Glutamatergic neuron (in vitro differentiated cells): ENCODE data around the gene ARHGEF6. TPM values are rescaled to one million over a fixed set of nuclear protein-coding genes. Genes with fewer than 3 reads are reported as not detected.

Source experiments
- DNase-seq: peaks from one replicate; pipeline ENCODE4 v3.0.0; 2022
- H3K27ac Mint-ChIP-seq: one replicate; pipeline ENCODE4 v1.8.0; 2020; ENCODE audit warnings: mild to moderate bottlenecking, mixed read lengths, inconsistent platforms; ENCODE audit not compliant: unreplicated experiment
- H3K27me3 Mint-ChIP-seq: one replicate; pipeline ENCODE4 v1.8.0; 2020; ENCODE audit warnings: mild to moderate bottlenecking, moderate library complexity, mixed read lengths, inconsistent platforms; ENCODE audit not compliant: unreplicated experiment
- H3K36me3 Mint-ChIP-seq: one replicate; pipeline ENCODE4 v1.8.0; 2020; ENCODE audit warnings: mild to moderate bottlenecking, mixed read lengths, inconsistent platforms; ENCODE audit not compliant: unreplicated experiment
- H3K4me1 Mint-ChIP-seq: one replicate; pipeline ENCODE4 v1.8.0; 2020; ENCODE audit warnings: mild to moderate bottlenecking, low read depth, mixed read lengths, inconsistent platforms; ENCODE audit not compliant: unreplicated experiment
- H3K4me3 Mint-ChIP-seq: one replicate; pipeline ENCODE4 v1.8.0; 2020; ENCODE audit warnings: mild to moderate bottlenecking, mixed read lengths, inconsistent platforms; ENCODE audit not compliant: unreplicated experiment
- H3K9me3 Mint-ChIP-seq: one replicate; pipeline ENCODE4 v1.8.0; 2020; ENCODE audit warnings: mild to moderate bottlenecking, moderate library complexity, mixed read lengths, inconsistent platforms; ENCODE audit not compliant: unreplicated experiment
- CTCF ChIP-seq: fragments of 200-600 bp; sonication (generic); IDR thresholded peaks from one replicate; pipeline ENCODE4 v1.5.0; 2021; ENCODE audit not compliant: partially characterized antibody, unreplicated experiment
- total RNA-seq: library from RNA; stranded (reverse); fragmentation: NEBNext Ultra II Directional; extraction: Animal tissue kit (Norgen Biotek cat#: 25700); gene quantifications from one replicate; pipeline ENCODE4 v1.2.1, GENCODE V29; 2021; ENCODE audit not compliant: unreplicated experiment

Gene ARHGEF6
- total RNA-seq, 1 donor from 2014 or later: 59.5 TPM

- no peak for TF ChIP-seq CTCF
- peaks cover 2% of the 10 kb centered on the region for H3K4me1 Mint-ChIP-seq
- H3K9me3 Mint-ChIP-seq: no peaks in the 10 kb centered on the region
- H3K27ac Mint-ChIP-seq: no peak overlapping the region
- no peaks in the 10 kb centered on the region for H3K36me3 Mint-ChIP-seq
- H3K4me3 Mint-ChIP-seq: no peak overlapping the region
- DNase-seq: no peak
- no peaks in the 10 kb centered on the region for H3K27me3 Mint-ChIP-seq
Observed at GRCh38 chrX:136629084-136629750, 151.5 kb downstream of the ARHGEF6 start.

- TF ChIP-seq CTCF: no peak
- H3K4me3 Mint-ChIP-seq: no peak overlapping the region
- no peaks in the 10 kb centered on the region for H3K36me3 Mint-ChIP-seq
- no peaks in the 10 kb centered on the region for H3K27me3 Mint-ChIP-seq
- H3K4me1 Mint-ChIP-seq: peaks cover 2% of the 10 kb centered on the region
- DNase-seq: no peak
- H3K9me3 Mint-ChIP-seq: no peaks in the 10 kb centered on the region
- no peak overlapping the region for H3K27ac Mint-ChIP-seq
Observed at GRCh38 chrX:136627409-136627808, 153.3 kb downstream of the ARHGEF6 start.

- H3K9me3 Mint-ChIP-seq: no peaks in the 10 kb centered on the region
- H3K27ac Mint-ChIP-seq: no peak overlapping the region
- H3K4me3 Mint-ChIP-seq: no peak overlapping the region
- no peaks in the 10 kb centered on the region for H3K27me3 Mint-ChIP-seq
- H3K4me1 Mint-ChIP-seq: peaks cover 2% of the 10 kb centered on the region
- H3K36me3 Mint-ChIP-seq: no peaks in the 10 kb centered on the region
- no peak for TF ChIP-seq CTCF
- DNase-seq: no peak
Observed at GRCh38 chrX:136626891-136627290, 153.8 kb downstream of the ARHGEF6 start.

GRCh38 chrX:136626237-136626636 is 154.5 kb downstream of the ARHGEF6 start:
- Mint-ChIP-seq H3K9me3 (no peaks in the 10 kb centered on the region), H3K4me1 (peaks cover 2% of the 10 kb centered on the region), H3K27ac (no peak overlapping the region), H3K27me3 (no peaks in the 10 kb centered on the region), H3K36me3 (no peaks in the 10 kb centered on the region), H3K4me3 (no peak overlapping the region)
- DNase-seq: no peak
- TF ChIP-seq CTCF: no peak

- no peaks in the 10 kb centered on the region for H3K27me3 Mint-ChIP-seq
- peaks cover 2% of the 10 kb centered on the region for H3K4me1 Mint-ChIP-seq
- H3K36me3 Mint-ChIP-seq: no peaks in the 10 kb centered on the region
- TF ChIP-seq CTCF: no peak
- H3K27ac Mint-ChIP-seq: no peak overlapping the region
- H3K9me3 Mint-ChIP-seq: no peaks in the 10 kb centered on the region
- DNase-seq: no peak
- no peak overlapping the region for H3K4me3 Mint-ChIP-seq
Observed at GRCh38 chrX:136625246-136625645, 155.5 kb downstream of the ARHGEF6 start.
